GM12801 (cell line): ENCODE data around the gene BCL6B.

Source experiments
- CTCF ChIP-seq: IDR thresholded peaks from one replicate; pipeline ENCODE4 v1.5.1; 2011; ENCODE audit warnings: control low read depth; ENCODE audit not compliant: insufficient read length; ENCODE audit errors: extremely low read depth

The BCL6B gene, protein sequence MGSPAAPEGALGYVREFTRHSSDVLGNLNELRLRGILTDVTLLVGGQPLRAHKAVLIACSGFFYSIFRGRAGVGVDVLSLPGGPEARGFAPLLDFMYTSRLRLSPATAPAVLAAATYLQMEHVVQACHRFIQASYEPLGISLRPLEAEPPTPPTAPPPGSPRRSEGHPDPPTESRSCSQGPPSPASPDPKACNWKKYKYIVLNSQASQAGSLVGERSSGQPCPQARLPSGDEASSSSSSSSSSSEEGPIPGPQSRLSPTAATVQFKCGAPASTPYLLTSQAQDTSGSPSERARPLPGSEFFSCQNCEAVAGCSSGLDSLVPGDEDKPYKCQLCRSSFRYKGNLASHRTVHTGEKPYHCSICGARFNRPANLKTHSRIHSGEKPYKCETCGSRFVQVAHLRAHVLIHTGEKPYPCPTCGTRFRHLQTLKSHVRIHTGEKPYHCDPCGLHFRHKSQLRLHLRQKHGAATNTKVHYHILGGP

GRCh38 chr17:7022781-7023571 lies at the start of gene BCL6B:
Gene BCL6B (plus strand): TSS chr17:7023050. CDS start chr17:7023672, 622 bp downstream.
- TF ChIP-seq CTCF = no peak

- TF ChIP-seq CTCF = no peak
These were observed 41.4 kb upstream of the BCL6B start for GRCh38 chr17:6981426-6981825.

- no peak for TF ChIP-seq CTCF
These were observed 37.6 kb upstream of the BCL6B start for GRCh38 chr17:6985266-6985665.

DNA sequence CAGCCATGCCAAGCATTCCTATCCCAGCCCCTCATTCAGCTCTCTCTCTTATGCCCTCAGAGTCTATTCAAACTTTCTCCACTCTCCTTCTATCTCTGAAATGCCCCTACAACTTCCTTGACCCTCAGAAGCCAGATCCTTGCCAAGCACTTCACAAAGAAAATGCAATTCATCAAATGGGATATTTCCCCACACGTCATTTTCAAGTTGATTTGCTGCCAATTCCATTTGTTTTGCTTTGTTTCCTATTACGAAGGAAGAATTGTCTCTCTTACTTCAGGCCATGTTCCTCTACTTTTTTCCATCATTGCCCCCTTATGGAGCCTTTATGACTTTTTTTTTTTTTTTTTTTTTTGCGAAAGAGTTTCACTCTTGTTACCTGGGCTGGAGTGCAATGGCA lies 36.2 kb upstream of the BCL6B start:
- TF ChIP-seq CTCF = no peak

DNA sequence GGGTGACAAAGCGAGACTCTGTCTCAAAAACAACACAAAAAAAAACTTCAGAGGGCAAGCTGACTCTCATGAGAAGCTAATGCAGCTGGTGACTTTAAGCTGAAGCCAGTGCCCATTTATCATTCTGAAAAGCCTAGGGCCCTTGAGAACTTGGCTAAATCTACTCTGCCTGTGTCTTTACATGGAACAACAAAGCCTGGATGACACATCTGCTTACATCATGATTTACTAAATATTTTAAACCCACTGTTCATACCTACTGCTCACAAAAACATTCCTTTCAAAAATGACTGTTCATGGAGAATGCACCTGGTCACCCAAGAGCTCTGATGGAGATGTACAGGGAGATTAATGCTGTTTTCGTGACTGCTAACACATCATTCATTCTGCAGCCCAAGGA lies 33.1 kb upstream of the BCL6B start:
- no peak for TF ChIP-seq CTCF

- TF ChIP-seq CTCF = no peak
These were observed 28.7 kb upstream of the BCL6B start for GRCh38 chr17:6994118-6994598.

- TF ChIP-seq CTCF = no peak
These were observed 28.1 kb upstream of the BCL6B start for GRCh38 chr17:6994666-6995256.
